Measurements from ENCODE around the gene PRSS38.

The PRSS38 gene

GRCh38 chr1:227793079-227793947 lies 22.2 kb upstream of the PRSS38 start:
- no peak for DNase-seq (ENCODE audit: low spot score)

- no peak for DNase-seq (ENCODE audit: low spot score)
Observed at GRCh38 chr1:227793948-227794816, 21.3 kb upstream of the PRSS38 start.

- DNase-seq (ENCODE audit: low spot score): no peak
Observed at GRCh38 chr1:227794817-227795192, 20.7 kb upstream of the PRSS38 start.

DNA sequence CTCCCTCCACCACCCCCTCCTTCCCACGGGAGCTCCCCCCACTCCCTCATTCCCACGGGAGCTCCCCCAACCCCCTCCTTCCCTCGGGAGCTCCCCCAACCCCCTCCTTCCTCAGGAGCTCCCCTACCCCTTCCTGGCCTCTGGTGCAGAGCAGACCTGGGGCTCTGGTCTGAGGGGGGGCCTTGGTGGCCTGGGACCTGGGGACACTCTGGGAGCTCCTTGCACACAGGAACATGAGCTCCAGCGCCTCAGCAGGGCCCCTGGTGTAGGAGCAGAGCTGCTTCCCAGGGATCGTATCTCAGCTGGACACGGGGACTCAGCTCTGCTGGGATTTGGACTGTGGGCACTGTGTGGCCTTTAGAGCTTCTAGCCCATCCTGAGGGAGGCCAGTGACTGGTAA lies 19.7 kb upstream of the PRSS38 start:
- no peak for DNase-seq (ENCODE audit: low spot score)

DNA sequence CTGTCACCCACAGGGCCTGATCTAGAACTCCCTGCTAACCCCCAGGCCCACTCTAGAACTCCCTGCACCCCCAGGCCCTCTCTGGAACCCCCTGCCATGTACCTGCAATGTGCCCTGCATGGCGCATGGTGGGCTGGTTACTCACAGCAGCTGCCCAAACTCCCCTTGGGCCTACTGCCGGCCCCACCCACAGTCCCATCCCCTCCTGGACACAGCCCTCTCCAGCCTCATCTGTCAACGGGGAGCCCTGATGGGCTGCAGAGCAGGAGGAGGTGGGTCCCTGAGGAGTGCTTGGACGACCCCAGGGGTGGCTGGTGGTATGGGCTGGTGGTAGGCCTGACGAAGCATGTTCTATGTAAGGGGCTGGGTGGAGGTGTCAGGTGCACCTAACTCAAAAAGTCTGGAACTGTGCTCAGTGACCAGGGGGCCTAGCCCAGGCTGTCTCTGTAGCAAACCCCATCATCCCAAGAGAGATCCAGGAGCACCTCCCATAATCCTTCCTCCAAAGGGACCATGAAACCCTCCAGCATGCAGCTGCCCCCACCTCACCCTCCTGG lies 19.0 kb upstream of the PRSS38 start:
- no peak for DNase-seq (ENCODE audit: low spot score)

GRCh38 chr1:227797144-227797543 lies 18.3 kb upstream of the PRSS38 start:
- DNase-seq (ENCODE audit: low spot score): no peak

DNA sequence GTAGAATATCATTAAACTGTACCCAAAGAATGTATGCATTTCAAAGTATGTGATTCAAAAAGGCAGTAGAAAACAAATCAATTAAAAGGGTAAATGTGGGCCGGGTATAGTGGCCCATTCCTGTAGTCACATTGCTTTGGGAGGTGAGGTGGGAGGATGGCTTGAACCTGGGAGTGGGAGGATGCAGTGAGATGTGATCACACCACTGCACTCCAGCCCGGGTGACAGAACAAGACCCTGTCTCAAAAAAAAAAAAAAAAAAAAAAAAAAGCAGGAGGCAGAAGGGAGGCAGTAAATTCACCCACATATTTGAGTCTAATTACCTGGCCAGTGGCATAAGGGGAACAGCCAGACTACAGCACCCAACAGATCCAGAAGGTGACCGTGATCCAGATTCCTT lies 17.9 kb upstream of the PRSS38 start:
- no peak for DNase-seq (ENCODE audit: low spot score)

DNA sequence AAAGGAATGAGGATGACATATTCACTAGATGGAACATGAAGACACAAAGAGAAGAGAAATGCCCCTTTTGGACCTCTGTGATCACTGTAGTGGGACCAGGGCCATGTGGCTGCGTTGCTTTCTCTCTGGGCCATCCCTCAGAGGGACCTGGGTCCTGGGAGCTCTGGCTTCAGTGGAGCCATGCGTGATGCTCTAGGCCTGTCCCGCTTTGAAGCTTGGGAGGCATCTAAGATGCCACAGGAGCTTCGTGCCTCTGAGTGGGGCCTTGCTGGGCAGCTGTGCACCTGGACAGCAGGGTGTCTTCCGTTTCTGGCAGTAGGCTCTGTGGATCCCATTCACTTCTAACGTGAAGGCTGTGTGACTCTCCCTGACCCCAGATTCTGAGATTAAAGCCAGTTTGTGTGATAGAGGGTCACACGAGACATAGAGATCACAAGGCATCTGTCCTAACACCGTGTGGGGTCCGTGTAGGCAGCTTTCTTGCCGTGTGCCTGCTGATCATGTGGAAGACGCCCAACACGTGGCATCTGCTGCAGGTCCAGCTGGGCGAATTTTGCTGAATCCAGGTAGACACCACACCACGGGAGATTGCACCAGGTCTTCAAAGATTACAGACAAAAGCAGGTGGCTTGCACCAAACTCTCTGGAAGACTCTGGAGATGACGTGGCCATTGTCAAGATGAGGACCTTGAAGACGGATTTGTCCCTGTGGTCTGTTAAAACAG lies 17.2 kb upstream of the PRSS38 start:
- no peak for DNase-seq (ENCODE audit: low spot score)

DNA sequence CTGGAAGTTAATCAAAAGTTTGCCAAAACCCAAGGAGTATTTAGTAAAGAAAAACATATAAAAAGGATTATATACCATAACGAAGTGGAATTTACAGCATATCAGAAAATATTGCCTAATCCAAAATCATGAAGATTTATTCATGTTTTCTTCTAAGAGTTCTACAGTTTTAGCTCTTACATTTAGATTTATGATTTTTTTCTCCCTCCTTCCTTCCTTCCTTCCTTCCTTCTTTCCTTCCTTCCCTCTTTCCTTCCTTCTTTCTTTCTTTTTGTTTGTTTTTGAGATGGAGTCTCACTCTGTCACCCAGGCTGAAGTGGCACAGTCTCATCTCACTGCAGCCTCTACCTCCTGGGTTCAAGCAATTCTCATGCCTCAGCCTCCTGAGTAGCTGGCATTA lies 15.7 kb upstream of the PRSS38 start:
- DNase-seq (ENCODE audit: low spot score): no peak

- DNase-seq (ENCODE audit: low spot score): no peak
Observed at GRCh38 chr1:227803933-227804332, 11.5 kb upstream of the PRSS38 start.

- DNase-seq (ENCODE audit: low spot score): no peak
Observed at GRCh38 chr1:227805606-227806197, 9.8 kb upstream of the PRSS38 start.

GRCh38 chr1:227808566-227808965 lies 6.9 kb upstream of the PRSS38 start:
- no peak for DNase-seq (ENCODE audit: low spot score)

GRCh38 chr1:227809026-227809425 lies 6.4 kb upstream of the PRSS38 start:
- DNase-seq (ENCODE audit: low spot score): no peak

GRCh38 chr1:227813962-227814361 lies 1.5 kb upstream of the PRSS38 start:
- no peak for DNase-seq (ENCODE audit: low spot score)

- DNase-seq (ENCODE audit: low spot score): no peak
Observed at GRCh38 chr1:227816750-227817446, 1.4 kb downstream of the PRSS38 start.

DNA sequence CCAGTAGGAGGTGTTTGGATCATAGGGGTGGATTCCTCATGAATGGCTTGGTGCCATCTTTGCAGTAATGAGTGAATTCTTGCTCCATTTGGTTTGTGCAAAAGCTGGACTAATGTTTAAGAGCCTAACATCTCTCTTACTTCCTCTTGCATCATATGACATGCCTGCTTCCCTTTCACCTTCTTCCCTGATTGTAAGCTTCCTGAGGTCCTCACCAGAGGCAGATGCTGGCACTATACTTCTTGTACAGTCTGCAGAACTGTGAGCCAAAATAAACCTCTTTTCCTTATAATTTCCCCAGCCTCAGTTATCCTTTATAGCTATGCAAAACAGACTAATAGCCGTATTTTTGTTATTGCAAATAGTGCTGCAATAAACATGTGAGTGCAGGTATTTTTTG lies 8.1 kb downstream of the PRSS38 start:
- DNase-seq (ENCODE audit: low spot score): no peak

DNA sequence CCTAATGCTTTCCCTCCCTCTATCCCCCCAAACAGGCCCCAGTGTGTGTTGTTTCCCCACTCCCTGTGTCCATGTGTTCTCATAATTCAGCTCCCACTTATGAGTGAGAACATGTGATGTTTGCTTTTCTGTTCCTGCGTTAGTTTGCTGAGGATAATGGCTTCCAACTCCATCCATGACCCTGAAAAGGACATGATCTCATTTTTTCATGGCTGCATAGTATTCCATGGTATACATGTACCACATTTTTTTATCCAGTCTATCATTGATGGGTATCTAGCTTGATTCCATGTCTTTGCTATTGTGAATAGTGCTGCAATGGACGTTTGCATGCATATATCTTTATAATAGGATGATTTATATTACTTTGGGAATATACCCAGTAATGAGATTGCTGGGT lies 8.7 kb downstream of the PRSS38 start:
- no peak for DNase-seq (ENCODE audit: low spot score)

DNA sequence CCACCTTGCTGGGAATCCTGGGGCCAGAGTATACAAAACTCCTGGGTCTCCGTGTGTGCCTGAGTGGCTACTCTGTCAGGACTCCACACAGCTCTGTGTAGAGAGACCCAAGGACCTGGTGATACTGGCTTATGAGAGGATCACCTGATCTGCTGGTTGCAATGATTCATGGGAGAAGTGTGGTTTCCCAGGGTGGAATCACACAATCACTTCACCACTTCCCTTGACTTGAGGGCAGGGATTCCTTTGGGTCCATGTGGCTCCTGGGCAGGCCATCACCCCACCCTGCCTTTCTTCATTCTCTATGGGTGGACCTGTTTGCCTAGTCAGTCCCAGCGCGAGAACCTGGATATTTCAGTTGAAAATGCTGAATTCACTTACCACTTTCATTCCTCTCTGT lies 13.3 kb downstream of the PRSS38 start:
- DNase-seq (ENCODE audit: low spot score): no peak

- no peak for DNase-seq (ENCODE audit: low spot score)
Observed at GRCh38 chr1:227838181-227838580, 22.7 kb downstream of the PRSS38 start.

DNA sequence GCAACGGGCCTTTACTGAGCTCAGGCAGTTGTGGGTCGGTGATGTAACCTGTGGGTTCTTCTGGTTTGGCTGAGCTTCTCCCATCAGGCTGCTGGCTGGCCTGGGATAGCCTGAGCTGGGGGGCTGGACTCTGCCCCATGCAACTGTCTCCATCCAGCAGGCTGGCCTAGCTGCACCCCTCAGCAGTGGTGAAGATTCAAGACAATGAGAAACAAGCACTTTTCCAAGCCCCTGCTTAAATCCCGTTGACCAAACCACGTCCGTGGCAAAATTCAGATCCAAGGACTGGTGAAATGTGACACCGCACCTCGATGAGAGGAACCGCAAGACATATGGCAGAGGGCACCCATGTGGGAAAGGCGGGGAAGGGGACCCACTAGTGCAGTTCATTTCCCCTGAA lies 25.6 kb downstream of the PRSS38 start:
- no peak for DNase-seq (ENCODE audit: low spot score)
